BJ (cell line): ENCODE results near the gene PCNX2. TPM values are rescaled to one million over a fixed set of nuclear protein-coding genes. Genes with fewer than 3 reads are reported as not detected.

Experiments used
- CTCF ChIA-PET: fragments of 350-600 bp; formaldehyde crosslinking; extraction: SDS; loops from one replicate; lab custom pipeline; 2021; ENCODE audit warnings: antibody characterized with exemption, inconsistent platforms; lab: Yijun Ruan, JAX
- POLR2A ChIA-PET: fragments of 300-600 bp; sonication (Branson Sonifier 250); formaldehyde crosslinking; extraction: SDS; loops from one replicate; lab custom pipeline; 2021; ENCODE audit warnings: antibody characterized with exemption; lab: Charles Lee
- DNase-seq: peaks from one replicate; pipeline ENCODE4 v3.0.0-alpha.2; 2011; ENCODE audit warnings: low read depth
- H3K27me3 ChIP-seq: 2 replicates; pipeline ENCODE4 v1.6.0; 2011; ENCODE audit warnings: low read length; ENCODE audit not compliant: control insufficient read depth, insufficient read depth
- H3K36me3 ChIP-seq: 2 replicates; pipeline ENCODE4 v1.5.1; 2011; ENCODE audit warnings: low read length; ENCODE audit not compliant: control insufficient read depth, insufficient read depth
- H3K4me3 ChIP-seq: 2 replicates; pipeline ENCODE4 v1.5.1; 2011; ENCODE audit warnings: low read depth, mild to moderate bottlenecking, control low read depth, low read length
- polyA plus RNA-seq: library from polyadenylated mRNA; depleted of rRNA; stranded (reverse); fragments of >200 nt; gene quantifications from 2 replicates; pipeline ENCODE4 v1.2.3, GENCODE V29; 2011
- TF ChIP-seq, protein P1 (sequence below): IDR thresholded peaks from 2 replicates; pipeline ENCODE4 v1.5.1; 2011; ENCODE audit warnings: low read depth, mild to moderate bottlenecking, control low read depth, inconsistent platforms, low read length, moderate library complexity; ENCODE audit not compliant: insufficient read depth

Gene PCNX2
- polyA plus RNA-seq, 1 experiment = 10.1 TPM

DNA sequence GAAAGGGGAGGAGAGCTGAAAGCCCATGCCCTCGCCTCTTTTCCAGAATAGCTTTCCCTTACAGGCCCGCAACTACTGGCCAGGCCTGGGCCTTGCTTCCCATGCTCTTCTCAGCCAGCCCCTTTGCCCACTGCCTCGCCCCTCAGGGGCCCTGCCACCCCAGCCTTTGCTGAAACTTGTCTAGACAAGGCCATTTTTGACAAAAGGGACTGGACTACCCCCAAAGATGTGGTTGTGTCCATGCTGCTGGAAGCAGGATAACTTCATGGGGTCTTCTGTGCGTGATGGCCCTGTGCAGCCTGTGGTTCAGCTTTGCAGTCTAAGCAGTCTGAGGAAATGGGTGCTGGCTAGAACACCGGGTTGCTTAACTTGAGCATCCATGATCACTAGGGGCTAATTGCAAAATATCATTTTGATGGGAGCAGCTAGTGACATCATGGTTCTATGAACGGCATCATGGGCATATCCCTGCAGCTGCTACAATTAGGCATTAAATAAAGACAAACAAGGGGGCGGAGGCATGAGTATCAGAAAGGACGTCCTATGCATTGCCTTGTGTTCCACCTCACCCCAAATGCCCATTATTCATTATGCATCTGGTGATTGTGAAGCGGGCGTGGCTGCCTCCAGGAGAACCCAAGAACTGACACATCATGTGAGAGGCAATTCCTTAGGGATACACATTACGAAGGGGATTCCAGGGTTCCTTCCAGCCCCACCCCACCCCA lies 308.3 kb downstream of the PCNX2 start:
- DNase-seq = no peak
- H3K27me3 ChIP-seq = no peaks in the 10 kb centered on the region
- ChIA-PET POLR2A (no interaction called here), CTCF (no interaction called here)
- TF ChIP-seq, protein P1, sequence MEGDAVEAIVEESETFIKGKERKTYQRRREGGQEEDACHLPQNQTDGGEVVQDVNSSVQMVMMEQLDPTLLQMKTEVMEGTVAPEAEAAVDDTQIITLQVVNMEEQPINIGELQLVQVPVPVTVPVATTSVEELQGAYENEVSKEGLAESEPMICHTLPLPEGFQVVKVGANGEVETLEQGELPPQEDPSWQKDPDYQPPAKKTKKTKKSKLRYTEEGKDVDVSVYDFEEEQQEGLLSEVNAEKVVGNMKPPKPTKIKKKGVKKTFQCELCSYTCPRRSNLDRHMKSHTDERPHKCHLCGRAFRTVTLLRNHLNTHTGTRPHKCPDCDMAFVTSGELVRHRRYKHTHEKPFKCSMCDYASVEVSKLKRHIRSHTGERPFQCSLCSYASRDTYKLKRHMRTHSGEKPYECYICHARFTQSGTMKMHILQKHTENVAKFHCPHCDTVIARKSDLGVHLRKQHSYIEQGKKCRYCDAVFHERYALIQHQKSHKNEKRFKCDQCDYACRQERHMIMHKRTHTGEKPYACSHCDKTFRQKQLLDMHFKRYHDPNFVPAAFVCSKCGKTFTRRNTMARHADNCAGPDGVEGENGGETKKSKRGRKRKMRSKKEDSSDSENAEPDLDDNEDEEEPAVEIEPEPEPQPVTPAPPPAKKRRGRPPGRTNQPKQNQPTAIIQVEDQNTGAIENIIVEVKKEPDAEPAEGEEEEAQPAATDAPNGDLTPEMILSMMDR = no peak
- H3K4me3 ChIP-seq = no peak overlapping the region
- peaks cover 3% of the 10 kb centered on the region; the same call in 1 of the 2 replicates for H3K36me3 ChIP-seq

DNA sequence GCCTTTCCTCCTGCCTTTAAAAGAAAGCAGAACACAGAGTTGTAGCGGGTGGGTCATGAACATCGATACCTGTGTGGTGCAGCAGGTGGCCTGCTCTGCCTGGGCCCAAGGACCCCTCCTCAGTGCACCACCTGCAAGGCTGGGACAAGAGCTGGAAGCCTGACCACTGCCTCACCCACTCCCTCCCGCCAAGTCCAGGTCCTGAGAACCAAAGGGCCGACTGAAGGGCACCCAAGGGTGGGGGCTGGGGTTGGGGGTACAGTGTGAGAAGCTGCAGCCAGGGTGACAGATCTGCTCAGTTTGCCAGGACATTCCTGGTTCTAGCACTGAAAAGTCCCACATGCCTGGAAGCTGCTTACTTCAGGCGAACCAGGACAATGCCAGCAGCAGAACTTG lies 309.0 kb downstream of the PCNX2 start:
- TF ChIP-seq, protein P1 = no peak
- CTCF ChIA-PET = no interaction called here

DNA sequence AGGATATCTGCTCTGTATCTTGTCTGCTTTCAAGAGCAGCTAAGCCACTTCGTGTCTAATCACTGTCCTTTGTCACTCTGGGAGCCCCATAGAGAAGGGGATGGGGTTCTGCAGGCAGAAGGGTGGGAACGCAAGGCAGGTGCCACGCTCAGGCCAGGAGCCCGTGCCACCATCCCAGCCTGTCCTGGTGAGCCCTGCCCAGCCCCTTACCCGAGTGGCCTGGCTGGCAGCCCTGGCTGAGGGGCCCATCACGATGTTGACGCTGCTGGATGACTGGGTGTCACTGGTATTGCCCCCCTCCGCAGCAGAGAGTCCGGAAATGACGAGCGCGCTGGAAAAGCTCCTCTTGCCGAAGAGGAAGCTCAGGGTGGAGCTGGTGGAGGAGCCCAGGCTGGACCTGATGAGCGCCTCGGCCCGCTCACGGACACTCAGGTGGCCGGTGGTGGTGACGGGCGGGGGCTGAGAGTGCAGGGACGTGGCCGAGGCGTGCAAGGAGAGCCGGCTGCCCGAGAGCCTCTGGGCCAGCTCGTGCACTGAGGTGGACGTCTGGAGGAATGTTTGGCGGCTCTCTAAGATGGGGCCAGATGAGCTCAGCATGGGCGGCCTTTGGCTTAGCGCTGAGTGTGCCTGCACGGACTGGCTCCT lies 309.5 kb downstream of the PCNX2 start:
- peaks cover 3% of the 10 kb centered on the region; the same call in 1 of the 2 replicates for H3K36me3 ChIP-seq
- ChIA-PET POLR2A (no interaction called here), CTCF (no interaction called here)
- TF ChIP-seq, protein P1 = no peak
- no peak for DNase-seq
- no peak overlapping the region for H3K4me3 ChIP-seq
- no peaks in the 10 kb centered on the region for H3K27me3 ChIP-seq

More for the DNA sequence above, 309.0 kb downstream of the PCNX2 start:
- peaks cover 3% of the 10 kb centered on the region; the same call in 1 of the 2 replicates for H3K36me3 ChIP-seq
- POLR2A ChIA-PET = no interaction called here
- no peaks in the 10 kb centered on the region for H3K27me3 ChIP-seq
- no peak overlapping the region for H3K4me3 ChIP-seq
- no peak for DNase-seq

DNA sequence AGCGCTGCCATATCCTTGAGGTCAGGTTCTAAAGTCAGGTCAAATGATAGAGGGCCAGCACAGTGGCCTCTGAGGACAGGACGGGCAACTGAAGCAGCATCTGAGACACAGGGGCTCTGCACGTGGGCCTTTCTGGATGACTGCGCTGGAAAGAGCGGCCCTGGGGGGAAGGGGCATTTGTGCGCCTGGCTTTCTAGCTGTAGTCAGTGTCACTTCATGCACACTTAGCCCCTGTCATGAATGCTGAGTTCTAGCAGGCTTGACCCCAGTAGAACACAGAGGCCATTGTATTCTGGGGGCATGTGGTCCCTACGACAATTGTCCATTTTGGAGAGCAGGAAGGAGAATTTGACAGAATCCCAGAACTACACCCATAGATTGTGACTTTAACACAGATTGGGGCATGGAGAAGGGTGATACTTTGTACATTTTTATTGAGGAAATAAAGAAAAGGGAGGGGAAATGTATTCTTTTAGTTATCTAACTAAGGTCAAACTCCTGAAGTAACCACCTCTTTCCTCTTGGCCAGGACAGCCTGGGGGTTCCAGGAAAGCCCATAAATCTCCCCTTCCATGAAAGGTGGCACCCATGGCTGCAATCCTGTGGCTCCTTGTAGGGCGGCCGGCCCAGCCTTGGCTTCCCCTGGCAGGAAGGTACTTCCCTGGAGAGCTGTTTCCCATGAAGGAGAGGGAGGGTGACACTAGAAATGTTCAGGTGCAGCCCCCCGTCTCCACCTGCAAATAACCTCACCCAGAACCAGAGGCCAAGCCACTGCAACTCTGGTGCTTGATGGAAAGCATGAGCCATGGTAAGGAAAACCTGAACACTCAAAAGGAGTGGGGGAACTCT lies 310.7 kb downstream of the PCNX2 start:
- CTCF ChIA-PET = interaction anchor here (0.6 kb wide), 1 partner anchor 202 kb away, joined by 3 read pairs; no protein-coding TSS in a partner anchor
- 0 out of 2 replicates have a peak, but pooled peaks cover 2% of the 10 kb centered on the region for H3K36me3 ChIP-seq
- POLR2A ChIA-PET = no interaction called here
- H3K27me3 ChIP-seq = no peaks in the 10 kb centered on the region
- H3K4me3 ChIP-seq = no peak overlapping the region
- DNase-seq = no peak
- TF ChIP-seq, protein P1 = no peak
